GM21717 (cell line): ENCODE measurements around the gene CRYBG1.
"Not testable (repeated sequence)": the region's sequence is repeated elsewhere in the genome, so short reads cannot be mapped to it uniquely, and the experiment has no call there.

ENCODE experiments used
- ATAC-seq: cut with Tn5 transposase; IDR thresholded peaks from one replicate; pipeline ENCODE4 v1.9.1; 2021; ENCODE audit warnings: mild to moderate bottlenecking, moderate library complexity; ENCODE audit not compliant: unreplicated experiment

The CRYBG1 gene

GRCh38 chr6:106546691-106547414, 186.3 kb downstream of the CRYBG1 start:
- ATAC-seq, result no peak

DNA sequence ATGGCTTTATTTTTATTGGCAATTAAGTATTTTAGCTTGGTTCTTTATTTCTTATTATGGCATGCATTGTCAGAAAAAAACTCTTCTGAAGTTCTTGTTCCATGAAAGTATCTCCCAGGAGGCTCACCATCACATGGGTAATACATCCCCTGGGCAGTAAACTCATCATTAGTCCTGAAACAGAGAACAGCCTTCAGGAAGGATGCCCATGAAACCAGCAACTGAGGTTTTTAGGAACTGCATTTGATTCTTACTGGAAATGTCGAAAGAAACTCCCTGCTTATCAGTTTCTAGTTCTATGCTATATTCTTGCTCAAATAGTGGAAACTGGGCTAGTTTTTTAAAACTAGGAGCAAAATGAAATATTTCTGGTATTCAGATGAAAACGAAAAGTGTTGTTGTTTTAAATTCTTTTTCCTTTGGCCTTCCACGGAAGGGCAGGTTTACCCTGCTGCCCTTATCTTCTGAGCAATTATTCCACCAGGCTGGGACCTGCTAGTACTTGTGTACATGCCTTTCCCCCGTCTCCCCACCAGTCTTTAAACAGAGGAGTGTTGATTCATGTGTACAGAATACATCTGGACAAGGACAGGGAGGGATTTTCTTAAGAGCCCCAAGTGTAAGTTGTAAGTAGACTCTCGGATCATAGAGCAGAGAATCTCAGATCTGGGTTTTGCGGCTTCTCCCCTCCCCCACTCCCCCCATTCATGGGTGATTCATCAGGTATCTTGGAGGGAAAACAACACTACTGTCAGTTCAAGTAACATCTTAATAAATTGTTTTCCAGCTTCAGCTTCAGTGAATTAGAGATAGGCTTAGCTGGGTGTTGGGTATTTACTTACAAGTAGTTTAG, 187.3 kb downstream of the CRYBG1 start:
- no peak for ATAC-seq

GRCh38 chr6:106548926-106549455, 188.5 kb downstream of the CRYBG1 start:
- ATAC-seq, result not testable (repeated sequence)

DNA sequence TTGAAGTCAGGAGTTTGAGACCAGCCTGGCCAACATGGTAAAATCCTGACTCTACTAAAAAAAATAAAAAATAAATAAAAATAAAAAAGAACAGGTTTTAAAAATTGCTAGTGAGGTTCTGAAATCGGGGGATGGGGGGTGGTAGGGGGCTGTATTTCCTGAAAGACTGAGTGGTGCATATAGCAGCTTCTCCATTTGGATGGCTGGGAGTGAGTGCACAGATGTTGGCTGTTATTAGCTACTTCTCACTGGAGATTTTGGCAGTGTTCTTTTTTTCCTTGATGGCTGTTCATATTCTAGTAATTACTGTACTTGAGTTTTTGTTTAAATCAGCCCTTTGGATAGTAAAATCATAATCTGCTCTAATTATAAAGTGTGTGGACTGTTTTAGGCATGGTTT, 189.0 kb downstream of the CRYBG1 start:
- ATAC-seq, result no peak

- no peak for ATAC-seq
Observed at GRCh38 chr6:106551155-106551554, 190.6 kb downstream of the CRYBG1 start.

DNA sequence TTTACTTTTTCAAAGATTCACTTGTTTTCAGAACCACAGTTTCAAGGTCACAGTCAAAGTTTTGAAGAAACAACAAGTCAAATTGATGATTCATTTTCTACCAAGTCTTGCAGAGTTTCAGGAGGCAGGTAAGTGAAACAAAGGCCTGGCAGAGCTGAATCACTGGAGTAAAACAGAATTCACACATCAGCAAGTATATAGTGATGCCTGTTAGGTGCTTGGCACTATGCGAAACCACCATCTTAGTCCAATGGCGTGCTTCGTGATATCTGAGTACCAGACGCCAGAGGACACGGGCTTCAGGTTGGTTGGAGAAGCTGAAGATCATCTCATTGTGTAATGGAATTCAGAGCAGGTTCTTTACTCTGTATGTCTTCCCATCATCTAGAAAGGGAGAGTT, 192.9 kb downstream of the CRYBG1 start:
- no peak for ATAC-seq

GRCh38 chr6:106555767-106556166, 195.2 kb downstream of the CRYBG1 start:
- ATAC-seq, result no peak

DNA sequence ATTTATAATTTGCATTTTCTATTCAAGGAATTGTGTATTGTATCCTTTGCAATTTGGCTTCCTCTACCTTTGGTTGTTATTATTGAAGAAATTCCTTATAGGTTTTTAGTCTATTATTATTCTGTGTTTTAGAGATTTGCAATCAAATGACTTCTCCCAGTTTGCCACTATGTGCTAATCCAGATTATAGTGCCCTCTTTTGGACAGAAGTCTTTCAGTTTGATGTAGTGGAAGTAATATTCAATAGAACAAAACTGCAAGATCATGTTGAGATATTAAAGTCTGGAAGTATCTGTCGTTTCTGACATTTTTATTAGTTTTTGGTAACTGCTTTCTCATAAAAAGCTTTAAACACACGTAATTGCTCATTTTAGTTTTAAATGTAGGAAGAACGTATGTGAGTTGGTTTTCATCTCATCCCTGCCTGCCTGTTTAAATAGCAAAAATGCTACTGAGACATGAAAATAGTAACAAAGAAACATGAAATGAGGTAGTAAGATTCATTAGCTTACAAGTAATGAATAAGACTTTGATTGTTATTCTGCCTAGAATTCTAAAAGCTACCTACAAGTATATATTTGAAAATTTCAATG, 195.9 kb downstream of the CRYBG1 start:
- no peak for ATAC-seq

DNA sequence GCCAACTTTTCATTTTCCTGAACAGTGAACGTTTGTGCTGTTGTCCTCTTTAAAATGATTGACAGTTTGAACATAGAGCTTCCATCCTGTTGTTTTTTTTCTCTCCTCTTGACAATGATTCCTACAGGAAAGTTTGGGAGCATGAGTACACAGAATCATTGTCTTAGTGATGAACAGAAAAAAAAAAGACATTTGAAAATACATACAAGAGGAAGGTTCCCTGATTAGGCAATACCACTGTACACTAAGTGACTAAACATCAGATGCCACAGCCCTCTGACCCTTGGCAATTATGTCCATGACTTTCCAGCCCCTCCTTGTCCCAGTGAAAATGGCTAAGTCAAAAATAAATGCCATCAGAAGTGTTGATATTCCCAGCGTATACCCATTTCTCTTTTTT, 197.3 kb downstream of the CRYBG1 start:
- ATAC-seq, result no peak

DNA sequence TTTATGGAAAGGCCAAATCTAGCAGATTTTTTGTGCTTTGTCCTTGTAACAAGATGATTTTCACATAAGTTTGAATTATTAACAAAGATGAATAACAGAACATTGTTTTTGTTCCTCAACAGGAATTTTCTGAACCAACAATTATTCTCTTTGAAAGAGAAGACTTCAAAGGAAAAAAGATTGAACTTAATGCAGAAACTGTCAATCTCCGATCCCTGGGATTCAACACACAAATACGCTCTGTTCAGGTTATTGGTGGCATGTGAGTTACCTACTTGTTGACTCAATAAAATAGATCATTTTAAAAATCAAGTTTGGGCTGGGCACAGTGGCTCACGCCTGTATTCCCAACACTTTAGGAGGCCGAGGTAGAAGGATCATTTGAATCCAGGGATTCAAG, 197.8 kb downstream of the CRYBG1 start:
- ATAC-seq, result no peak

DNA sequence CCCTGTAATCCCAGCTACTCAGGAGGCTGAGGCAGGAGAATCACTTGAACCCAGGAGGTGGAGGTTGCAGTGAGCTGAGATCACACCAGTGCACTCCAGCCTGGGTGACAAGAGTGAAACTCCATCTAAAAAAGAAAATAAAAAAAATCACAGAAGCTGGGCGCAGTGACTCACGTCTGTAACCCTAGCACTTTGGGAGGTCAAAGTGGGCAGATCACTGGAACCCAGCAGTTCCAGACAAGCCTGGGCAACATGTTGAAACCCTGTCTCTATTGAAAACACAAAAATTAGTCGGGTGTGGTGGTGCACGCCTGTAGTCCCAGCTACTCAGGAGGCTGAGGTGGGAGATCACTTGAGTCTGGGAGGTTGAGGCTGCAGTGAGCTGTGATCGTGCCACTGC, 199.1 kb downstream of the CRYBG1 start:
- ATAC-seq, result not testable (repeated sequence)

DNA sequence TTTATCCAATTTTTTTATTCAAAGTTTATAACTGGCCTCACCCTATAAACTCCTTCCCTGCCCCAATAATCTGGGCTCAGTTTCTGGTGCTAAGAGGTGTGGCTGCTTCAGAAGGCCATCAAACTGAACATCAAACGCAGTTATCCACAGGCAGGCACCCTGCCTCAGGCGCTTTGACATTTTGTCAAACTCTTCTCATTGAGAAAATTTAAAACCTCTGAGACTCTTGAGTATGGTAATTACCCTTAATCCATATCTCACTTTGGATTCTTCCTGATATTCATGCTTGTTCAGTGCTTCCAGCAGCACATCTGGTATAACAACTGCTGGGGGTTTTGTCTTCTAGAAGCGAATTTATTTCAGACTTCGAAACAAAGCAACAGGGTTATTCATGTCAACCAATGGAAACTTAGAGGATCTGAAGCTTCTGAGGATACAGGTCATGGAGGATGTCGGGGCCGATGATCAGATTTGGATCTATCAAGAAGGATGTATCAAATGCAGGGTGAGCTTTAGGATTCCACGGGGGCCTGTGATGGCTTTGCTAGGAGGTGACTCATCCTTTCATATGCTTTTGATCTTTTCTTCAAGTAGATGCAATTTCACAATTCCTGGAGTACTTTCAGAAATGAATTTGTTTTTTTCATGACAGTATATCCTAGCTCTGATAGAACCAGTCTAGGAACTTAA, 200.6 kb downstream of the CRYBG1 start:
- no peak for ATAC-seq

DNA sequence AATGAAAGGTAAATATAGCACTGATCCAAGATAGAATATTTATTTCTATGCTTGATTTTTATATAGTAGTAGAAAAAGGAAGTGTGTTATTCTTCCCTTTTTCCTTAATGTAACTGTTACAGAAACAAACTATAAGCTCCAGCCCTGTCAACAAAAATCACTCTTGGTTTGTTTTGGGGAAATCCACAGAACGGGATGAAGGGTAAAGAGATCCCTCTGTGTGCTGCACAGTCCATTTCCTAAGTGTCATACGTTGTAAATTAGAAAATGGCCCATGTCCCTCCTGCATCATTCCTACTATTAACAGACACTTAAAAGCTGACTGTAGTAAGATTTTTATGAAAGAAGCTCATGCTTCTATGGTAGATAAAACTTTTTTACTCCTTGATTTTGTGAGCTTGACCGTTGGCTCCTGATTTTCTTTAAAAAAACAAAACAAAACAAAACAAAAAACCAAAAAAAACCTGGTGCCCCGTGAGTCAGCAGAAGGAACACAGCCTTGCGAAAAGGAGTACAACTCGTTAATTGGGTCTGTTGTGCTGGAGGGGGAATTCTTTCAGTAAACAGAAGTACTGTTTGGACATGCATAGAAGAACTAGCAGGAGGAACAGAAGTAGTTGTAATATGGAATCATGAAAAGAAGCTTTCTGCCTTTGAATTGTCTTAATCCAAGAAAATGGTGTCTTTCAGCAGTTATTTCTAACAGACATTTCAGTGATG, 201.3 kb downstream of the CRYBG1 start:
- no peak for ATAC-seq

- no peak for ATAC-seq
Observed at GRCh38 chr6:106563614-106564013, 203.1 kb downstream of the CRYBG1 start.

DNA sequence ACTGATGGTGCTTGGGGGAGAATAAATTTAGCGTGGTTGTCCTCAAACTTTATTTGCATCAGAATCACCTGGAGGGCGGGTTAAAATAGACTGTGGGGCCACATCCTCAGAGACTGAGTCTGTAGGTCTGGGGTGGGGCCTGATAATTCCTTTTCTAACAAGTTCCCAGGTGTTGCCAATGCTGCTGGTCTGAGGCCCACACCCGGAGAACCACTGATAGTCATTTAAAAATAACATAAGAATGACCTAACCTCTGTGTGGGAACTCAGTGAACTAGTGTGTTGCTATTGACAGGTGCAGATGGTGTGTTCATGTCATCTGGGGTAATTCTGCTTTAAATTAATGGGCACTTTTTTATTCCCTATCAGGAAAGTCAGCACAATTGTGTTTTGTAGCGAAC, 204.0 kb downstream of the CRYBG1 start:
- ATAC-seq, result no peak

DNA sequence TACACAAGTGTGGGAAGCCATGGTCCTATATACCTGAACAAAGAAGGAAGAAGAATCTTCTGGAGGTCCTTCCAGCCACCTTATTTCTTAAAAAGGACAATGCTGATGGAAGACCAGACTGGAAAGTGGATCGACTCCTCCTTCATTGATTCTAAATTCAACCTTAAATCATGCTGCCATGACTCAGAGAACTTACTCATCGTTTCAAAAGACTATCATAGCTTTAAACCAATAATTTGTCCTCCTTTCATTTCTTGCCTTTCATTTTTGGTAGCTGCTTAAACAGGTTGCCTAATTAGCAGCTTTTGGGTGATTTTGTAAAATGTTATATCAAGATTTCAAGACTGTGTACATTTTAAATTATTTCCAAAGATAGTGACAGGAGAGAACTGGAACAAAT, 208.0 kb downstream of the CRYBG1 start:
- ATAC-seq, result no peak

- no peak for ATAC-seq
Observed at GRCh38 chr6:106569428-106569827, 208.9 kb downstream of the CRYBG1 start.

- no peak for ATAC-seq
Observed at GRCh38 chr6:106572436-106572835, 211.9 kb downstream of the CRYBG1 start.

DNA sequence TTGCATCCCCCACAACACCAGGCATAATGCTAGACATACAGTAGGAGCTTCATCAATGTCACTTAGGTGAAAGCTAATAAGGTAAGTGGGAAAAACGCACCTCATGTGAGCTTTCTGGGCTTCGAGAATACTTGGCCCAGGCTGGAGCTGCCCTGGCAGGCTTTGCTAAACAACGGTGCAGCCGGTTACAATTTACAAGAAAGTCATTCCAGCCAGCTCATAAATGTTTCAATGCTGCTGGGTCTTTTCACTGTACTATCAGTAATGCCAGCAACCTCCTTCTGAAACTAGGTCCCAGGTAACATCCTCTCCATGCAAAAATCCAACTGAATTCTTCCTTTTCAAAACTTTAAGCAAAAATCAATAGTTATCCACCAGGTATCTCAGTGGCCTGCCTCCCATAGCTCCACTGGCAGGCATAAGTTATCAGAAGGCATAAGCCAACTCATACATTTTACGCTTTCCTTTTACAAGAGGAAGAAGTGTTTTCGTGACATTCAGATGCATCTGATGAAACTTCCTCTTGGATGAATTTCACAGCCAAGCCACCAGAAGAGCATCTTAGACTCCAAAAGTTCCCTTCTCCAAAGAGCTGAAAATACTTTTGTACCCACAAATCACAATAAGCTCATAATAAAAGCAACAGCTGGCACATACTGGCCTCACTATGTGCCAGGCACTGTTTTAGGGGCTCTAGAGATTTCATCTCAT, 212.5 kb downstream of the CRYBG1 start:
- no peak for ATAC-seq
